ENCODE data around the gene AVPR2.

GRCh38 chrX:153952373-153953026 is 48.0 kb downstream of the AVPR2 start:
- TF ChIP-seq CTCF (IDR thresholded peaks at IDR 0.05) (no peak), POLR2A (IDR thresholded peaks at IDR 0.05) (no peak)
